NB4 (cell line): ENCODE measurements around the gene ASB18.

Experiments used
- MYC ChIP-seq: IDR thresholded peaks from 2 replicates; pipeline ENCODE4 v1.6.1; 2011; ENCODE audit warnings: low read depth, low read length
- POLR2A ChIP-seq: IDR thresholded peaks from 2 replicates; pipeline ENCODE4 v1.6.1; 2011; ENCODE audit warnings: mild to moderate bottlenecking; ENCODE audit not compliant: insufficient read length; ENCODE audit errors: extremely low read depth
- TF ChIP-seq, protein P1 (sequence below): IDR thresholded peaks from one replicate; pipeline ENCODE4 v1.5.1; 2012; ENCODE audit warnings: low read depth, low read length
- TF ChIP-seq, protein P2 (sequence below): IDR thresholded peaks from 2 replicates; pipeline ENCODE4 v1.6.1; 2011; ENCODE audit warnings: low read depth, low read length

DNA sequence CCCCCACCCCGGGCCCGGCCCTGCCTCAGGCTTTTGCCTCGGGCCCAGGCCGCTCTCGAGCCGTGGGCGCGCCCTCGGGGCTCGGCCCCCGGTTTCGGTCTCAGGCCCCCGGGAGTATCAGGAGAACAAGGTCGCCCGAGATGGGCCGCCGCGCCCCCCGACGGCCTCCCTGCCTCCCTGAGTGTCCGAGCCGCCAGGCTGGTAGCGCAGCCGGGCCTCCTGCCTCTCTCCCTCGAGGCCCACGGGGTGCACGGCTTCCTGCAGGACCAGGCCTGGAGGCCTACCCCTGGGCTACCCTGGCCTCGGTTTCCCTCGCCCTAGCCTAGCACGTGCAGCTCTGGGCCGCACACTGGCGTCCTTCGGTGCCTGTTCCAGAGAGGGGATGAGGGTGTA is 104.4 kb downstream of the ASB18 start:
- TF ChIP-seq, protein P1, sequence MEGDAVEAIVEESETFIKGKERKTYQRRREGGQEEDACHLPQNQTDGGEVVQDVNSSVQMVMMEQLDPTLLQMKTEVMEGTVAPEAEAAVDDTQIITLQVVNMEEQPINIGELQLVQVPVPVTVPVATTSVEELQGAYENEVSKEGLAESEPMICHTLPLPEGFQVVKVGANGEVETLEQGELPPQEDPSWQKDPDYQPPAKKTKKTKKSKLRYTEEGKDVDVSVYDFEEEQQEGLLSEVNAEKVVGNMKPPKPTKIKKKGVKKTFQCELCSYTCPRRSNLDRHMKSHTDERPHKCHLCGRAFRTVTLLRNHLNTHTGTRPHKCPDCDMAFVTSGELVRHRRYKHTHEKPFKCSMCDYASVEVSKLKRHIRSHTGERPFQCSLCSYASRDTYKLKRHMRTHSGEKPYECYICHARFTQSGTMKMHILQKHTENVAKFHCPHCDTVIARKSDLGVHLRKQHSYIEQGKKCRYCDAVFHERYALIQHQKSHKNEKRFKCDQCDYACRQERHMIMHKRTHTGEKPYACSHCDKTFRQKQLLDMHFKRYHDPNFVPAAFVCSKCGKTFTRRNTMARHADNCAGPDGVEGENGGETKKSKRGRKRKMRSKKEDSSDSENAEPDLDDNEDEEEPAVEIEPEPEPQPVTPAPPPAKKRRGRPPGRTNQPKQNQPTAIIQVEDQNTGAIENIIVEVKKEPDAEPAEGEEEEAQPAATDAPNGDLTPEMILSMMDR, result no peak
- TF ChIP-seq, protein P2, sequence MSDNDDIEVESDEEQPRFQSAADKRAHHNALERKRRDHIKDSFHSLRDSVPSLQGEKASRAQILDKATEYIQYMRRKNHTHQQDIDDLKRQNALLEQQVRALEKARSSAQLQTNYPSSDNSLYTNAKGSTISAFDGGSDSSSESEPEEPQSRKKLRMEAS, result no peak
- TF ChIP-seq POLR2A (no peak), MYC (no peak)
